NCI-H146 treated with DMSO at 0.1 percent for 48 hours (cell line): ENCODE measurements around the gene HTATSF1.

Experiments used
- DNase-seq: peaks from one replicate; lab custom pipeline; 2025; ENCODE audit not compliant: unreplicated experiment; lab: John Stamatoyannopoulos, UW

HTATSF1 gene, protein sequence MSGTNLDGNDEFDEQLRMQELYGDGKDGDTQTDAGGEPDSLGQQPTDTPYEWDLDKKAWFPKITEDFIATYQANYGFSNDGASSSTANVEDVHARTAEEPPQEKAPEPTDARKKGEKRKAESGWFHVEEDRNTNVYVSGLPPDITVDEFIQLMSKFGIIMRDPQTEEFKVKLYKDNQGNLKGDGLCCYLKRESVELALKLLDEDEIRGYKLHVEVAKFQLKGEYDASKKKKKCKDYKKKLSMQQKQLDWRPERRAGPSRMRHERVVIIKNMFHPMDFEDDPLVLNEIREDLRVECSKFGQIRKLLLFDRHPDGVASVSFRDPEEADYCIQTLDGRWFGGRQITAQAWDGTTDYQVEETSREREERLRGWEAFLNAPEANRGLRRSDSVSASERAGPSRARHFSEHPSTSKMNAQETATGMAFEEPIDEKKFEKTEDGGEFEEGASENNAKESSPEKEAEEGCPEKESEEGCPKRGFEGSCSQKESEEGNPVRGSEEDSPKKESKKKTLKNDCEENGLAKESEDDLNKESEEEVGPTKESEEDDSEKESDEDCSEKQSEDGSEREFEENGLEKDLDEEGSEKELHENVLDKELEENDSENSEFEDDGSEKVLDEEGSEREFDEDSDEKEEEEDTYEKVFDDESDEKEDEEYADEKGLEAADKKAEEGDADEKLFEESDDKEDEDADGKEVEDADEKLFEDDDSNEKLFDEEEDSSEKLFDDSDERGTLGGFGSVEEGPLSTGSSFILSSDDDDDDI

DNA sequence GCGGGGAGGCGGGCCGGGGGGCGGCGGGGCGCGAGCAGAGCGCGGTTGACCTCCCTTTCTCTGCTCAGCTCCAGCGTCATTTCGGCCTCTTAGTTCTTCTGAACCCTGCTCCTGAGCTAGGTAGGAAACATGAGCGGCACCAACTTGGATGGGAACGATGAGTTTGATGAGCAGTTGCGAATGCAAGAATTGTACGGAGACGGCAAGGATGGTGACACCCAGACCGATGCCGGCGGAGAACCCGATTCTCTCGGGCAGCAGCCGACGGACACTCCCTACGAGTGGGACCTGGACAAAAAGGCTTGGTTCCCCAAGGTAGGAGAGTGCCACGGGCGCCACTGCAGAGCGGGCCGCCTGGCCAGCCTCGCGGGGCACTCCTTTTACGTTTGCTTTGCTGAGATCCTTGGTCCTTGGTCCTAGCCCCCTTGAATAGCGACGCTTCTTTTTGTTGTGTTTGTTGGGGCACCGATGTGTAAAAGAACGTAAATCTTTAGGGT, at the start of gene HTATSF1:
Gene HTATSF1, plus strand, starts transcription at position 37 of the 497 bp plus-strand sequence. Its CDS starts 93 bp downstream, at position 130.
- DNase-seq, result peak; percentile 46

DNA sequence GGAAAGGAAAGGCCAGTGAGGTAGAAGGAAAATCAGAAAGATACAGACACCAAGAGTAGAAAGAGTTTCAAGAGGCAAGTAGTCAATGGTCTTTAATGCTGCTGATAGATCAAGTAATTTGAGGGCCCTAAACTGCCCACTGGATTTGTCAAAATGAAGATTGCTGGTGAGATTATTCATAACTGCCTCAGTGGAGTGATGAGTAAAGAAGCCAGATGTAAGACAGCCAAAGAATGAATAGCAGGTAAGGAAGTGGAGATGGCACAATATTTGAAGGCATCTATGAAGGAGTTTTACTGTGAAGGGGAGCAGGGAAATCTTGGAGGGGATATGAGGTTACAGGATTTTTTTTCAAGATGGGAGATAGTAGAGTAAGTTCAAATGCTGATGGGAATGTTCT, 49.4 kb upstream of the HTATSF1 start:
- no peak for DNase-seq

DNA sequence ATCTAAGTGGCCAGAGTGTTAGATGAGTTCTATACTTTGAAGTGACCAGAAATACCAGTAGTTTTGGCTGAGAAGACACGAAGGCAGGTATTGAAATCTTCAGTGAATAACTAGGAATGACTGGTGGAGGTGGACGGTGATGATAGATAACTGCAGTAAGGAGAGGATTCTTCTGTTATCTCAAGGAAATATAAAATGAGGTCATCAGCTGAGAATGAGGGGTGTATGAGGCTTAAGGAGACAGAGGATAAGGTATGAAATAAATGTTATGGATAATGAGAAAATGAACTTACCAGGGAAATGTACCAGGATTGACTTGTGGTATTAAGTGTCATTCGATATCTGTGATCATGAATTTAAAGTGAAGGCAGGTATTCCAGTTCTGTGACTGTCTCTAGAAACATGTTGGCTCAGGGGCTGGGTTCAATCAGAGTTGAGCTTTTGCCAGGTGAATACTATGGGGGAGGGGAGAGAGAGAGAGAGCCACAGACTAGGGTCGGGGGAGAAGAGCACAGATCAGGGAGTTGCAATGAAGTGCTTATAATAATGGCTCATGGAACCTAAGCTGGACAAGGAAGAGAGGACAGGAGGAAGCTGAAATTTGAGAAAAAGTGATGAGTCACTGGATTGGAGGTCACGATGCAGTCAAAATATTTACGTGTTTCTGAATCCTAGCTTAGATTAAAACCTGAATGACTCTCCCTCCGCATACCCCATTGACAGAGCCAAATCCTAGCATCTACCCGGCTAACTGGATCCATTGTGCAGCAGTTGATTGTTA, 47.2 kb upstream of the HTATSF1 start:
- DNase-seq, result no peak

DNA sequence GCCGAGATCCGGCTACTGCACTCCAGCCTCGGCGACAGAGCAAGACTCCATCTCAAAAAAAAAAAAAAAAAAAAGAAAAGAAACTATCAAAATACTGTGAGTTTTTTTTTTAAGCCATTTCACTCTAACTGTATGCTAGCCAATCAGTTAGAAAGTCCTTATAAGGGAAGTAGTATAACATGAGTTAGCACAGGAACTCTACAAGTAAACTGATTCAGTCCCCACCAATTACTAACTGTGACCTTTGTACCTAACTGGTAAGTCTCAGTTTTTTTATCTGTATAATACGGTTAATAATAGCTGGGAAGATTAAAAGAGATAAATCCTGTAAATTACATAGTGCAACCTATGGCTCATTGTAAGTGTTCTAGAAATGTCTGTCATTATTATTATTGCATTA, 44.8 kb upstream of the HTATSF1 start:
- no peak for DNase-seq

DNA sequence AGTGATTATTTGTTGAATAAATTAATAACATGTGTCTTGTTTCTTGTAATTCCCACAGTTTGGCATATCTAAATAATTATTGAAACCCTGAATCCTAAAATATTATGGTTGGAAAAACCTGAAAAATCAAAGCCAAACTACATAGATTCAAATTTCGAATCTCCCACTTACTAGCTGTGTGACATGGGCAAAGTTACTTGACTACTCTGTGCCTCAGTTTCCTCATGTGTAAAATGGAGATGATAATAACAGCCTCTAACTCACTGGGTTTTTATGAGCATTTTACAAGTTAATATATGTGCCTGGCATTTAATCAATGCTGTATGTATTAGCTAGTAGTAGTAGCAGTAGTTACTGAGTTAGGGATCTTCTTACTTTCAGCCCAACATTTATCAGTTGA, 44.3 kb upstream of the HTATSF1 start:
- no peak for DNase-seq

DNA sequence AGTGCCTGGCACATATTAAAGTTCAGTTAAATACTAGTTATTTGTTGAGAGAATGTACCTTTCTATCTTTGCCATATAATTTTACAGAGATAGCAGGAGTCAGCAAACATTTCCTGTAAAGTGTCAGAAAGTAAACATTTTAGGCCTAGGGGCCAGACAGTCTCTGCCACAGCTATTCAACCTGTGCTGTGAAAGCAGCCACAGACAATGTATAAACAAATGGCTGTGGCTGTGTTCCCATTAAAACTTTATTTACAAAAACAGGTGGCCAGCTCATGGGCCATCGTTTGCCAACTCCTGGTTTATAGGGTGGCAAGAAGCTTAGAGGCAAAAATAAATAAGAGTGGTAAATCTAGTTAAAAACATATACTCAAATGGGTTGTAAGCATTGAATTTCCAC, 43.6 kb upstream of the HTATSF1 start:
- DNase-seq, result peak; percentile 8

DNA sequence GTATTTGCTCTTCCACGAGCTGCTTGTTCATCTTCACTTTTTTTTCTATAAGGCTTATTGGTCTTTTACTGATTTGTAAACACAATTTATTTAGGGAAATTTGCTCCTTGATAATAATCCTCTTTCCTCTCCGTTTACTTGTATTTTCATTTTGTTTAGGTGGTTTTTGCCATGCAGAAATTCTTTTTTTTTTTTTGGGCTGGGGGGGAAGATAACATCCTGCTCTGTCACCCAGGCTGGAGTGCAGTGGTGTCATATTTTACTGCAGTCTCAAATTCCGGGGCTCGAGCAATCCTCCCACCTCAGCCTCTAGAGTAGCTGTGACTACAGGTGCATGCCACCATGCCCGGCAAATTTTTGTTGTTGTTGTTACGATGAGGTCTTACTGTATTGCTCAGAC, 41.3 kb upstream of the HTATSF1 start:
- no peak for DNase-seq

DNA sequence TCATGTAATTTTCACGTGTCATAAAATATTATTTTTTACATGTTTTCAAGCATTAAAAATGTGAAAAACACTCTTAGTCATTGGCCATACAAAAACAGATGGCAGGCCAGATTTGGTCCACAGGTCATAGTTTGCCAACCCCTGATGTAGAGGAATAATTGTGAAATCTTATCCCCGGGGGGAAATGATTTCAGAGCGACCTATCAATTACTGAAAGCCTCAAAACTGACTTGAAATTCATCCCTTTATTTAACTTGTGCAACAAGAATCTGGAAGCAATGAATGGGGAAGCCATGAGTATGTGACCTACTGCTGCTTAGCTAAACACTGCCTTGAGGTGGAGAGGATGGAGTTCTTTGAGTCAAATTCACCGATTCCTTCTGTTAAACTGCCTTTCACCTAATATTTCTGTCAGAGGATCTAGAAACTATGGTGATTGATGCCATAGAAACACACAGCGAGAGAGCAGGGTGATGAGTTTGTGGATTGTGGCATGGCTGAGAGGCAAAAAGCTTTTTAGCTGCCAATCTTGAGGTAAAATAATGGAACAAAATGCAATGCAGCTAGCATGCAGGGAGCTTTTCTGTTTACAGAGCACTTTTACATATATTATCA, 40.0 kb upstream of the HTATSF1 start:
- DNase-seq, result peak; percentile 73

DNA sequence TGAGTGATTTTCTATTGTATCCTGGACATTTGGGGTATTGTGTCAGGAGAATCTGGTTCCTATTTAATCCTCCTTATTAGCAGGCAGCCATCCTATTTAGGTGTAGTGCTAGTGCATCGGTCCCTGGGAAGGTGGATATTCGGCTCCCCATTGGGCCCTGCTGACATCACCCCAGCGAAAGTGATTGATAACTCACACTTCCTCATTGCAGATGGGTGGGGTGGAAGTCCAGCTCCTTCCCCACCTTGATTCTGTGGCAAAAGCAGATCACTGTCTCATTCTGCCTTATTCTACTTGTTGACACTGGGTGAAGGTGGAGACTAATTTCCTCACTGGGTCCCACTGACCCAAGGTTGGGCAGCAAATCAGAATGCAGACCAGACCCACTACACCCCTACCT, 32.8 kb upstream of the HTATSF1 start:
- DNase-seq, result no peak

DNA sequence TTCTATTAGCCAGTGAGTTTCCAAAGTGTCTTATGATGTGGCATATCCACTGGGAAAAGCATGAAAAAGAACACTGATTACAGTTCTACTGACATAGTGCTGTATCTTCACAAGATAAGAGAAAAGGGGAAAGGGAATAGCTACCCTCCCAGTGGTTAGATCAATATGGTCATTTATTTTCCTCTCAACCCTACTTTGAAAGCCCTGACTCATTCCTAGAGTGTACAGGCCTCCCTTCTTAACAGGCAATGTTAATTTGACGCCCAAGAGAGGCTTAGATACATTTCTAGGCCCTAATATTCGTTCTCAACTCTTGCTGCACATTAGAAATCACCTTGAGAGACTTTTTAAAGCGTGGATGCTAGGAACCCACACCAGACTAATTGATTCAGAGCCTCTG, 30.1 kb upstream of the HTATSF1 start:
- DNase-seq, result no peak

DNA sequence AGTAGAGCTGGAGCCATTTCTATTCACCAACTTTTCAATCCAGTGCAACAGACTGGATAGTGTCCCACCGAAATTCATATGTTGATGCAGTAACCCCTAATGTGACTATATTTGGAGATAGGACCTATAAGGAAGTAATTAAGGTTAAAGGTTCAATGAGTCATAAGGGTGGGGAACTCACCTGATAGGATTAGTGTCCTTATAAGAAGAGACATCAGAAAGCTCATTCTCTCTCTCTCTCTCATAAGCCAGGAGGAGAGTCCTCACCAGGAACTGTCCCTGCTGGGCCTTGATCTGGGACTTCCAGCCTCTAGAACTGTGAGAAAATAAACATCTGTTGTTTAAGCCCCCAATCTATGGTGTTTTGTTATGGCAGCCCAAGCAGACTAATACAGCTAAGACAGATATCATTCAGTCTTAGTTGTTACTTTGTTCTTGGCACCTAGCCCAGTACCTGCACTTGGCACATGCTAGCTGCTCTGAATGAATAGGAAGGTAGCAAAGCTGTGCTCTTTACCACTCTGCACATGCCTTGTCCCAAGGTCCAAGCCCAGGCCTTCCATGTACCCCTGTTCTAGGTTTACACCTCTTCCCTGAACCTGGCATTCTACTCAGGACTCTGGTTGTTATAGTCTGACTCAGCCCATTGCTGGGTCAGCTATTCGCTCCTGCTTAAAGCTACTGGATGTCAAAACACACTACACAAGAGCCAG, 28.8 kb upstream of the HTATSF1 start:
- no peak for DNase-seq

DNA sequence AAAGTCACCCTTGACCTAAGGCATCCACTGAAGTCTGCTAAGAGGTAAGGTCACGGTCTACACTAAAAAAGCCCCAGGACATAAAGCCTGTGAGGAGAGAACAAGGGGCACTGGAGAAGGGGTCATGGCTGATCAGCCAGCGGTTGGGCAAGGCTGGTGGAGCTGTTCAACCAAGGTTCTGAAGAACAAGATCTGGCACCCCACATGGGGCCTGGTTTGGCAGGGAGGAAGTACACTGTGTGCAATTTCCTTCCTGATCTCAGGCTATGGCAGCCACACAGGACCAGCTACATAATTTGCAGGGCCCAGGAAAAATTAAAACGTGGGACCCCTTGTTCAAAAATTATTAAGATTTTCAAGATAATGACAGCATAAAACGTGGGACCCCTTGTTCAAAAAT, 23.7 kb upstream of the HTATSF1 start:
- DNase-seq, result no peak

DNA sequence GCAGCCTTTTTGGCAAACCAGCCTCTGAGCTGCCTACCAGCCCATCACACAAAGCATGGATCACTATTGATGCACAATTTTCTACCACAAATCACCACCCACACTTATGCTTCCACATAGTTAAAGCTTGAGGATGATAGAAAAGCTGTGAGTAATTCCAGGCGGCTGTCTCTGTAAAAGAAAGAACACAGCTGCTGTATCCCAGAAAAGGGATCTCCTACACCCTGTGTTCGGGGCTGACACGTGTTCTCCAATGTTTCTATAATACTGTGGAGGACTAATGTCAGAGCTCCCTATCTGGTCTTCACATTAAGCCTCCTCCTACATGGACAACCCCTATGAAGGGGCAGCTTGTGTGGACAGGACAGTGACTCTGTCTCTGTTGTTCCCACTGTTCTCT, 22.2 kb upstream of the HTATSF1 start:
- DNase-seq, result no peak

DNA sequence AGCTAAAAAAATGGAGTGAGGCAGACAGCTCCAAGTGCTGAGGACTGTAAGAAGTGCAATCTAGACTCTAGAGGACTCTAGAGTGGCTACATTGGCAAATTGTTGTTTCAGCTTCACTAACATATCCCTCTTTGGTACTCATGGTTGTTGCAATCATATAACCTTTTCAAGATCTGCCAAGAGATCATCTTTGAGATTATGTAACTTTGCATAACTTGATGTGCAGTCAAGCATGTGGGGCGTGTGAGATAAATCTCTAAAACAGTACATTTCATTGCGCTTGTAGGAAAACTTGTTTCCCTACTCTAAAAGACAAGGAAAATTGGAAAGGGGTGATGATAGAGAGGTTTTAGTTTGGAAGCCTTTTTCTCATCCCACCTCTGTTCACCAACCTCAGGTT, 20.9 kb upstream of the HTATSF1 start:
- DNase-seq, result no peak

DNA sequence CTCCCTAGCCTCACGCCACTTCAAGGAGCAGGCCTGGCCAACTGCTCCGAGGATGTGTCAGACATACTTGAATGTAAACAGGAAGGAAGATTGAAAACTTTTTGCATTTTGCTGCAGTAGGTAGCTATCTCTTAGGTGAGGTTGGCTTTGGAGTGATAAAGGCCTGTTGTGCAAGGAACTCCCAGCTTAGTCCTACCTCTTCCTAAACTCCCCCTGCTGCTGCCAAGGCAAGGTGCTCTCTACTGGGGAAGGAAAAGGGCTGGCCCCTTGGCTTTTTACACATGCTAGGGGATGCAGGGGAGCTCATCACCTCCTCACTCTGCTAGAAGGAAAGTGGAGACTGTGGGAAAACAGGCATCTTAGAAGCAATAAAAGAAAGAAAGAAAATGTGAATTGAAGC, 20.4 kb upstream of the HTATSF1 start:
- DNase-seq, result no peak

DNA sequence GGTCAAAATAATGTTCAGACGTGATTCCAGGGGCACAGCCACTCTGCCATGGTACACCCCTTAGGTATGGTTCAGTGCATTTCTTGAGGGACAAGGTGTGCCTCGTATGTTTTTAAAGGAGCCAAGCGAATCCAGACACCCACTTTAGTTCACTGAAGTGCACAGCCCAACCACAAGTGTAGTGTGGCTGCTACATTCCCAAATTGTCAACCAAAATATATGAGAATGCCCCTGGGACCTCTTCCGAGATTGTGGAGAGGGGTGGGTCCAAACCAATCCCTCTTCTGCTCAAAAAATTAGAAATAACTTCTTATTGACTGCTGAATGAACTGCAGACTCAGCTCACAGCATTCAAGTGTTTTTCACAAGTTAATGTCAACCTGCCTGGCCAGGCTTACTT, 17.0 kb upstream of the HTATSF1 start:
- no peak for DNase-seq

DNA sequence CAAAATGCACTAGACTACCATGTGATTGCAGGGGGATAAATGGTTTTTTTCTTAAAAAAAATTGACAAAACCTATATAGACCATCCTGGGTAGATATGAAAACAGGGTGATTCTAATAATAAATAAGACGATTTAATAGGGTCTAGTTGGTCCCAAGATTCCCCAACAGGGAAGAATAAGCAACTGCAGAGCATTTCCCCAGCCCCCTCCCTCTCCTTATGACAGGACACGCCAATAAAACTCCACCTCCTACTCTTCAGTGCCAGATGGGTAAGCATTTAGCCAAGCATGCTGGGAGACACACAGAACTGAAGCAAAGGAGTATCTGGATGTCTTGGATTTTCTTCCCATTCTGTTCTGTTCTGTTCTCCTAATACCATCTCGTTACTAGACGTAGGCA, 9.7 kb upstream of the HTATSF1 start, which contains the start of gene BRS3:
Gene BRS3, plus strand, starts transcription at position 301 of the 400 bp plus-strand sequence. CDS start 168 bp downstream, outside the sequence.
- DNase-seq, result no peak

DNA sequence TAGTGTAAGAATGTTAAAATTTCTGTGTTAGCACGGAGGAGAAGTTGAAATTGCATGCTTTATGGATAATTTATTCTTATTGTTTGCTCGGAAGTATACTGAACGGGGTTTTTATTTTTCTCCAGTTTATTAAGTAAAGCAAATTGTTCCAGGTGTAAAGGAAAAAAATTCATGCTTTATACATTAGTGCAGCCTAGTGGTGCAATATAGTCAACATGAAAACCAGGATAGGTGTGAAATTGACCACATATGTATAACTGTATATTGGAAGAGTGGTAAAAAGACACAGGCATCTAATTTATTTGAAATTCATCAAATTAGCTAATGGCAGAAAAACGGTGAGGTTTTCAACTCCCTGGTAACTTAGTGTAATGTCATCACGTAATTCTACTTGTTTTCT, 8.7 kb upstream of the HTATSF1 start:
- DNase-seq, result no peak

DNA sequence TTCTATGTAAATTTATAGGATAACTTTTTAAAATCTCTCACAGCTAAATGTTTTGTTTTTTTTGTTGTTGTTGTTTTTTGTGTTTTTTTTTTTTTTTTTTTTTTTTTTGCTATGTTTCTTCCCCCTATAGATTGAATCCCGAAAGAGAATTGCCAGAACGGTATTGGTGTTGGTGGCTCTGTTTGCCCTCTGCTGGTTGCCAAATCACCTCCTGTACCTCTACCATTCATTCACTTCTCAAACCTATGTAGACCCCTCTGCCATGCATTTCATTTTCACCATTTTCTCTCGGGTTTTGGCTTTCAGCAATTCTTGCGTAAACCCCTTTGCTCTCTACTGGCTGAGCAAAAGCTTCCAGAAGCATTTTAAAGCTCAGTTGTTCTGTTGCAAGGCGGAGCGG, 5.6 kb upstream of the HTATSF1 start:
- DNase-seq, result no peak

DNA sequence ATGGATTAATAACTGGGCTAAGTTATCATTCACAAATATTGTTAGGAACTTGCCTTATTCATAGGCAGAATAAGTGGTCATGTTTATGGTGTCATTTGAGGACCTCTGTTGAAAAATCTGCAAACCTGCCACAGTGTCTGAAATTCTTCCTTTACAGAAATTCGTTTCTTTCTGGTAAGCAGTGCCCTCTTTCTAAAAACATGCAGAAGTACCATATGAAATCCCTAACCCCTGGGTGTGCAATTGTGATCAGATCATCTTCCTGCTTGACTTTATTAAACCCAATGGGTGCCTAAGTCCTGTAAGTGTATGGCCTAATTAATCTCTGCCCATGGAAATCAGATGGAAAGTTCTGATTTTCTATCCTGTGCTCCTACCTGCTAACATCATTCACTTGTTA, 4.4 kb upstream of the HTATSF1 start:
- DNase-seq, result no peak
